Heart left ventricle (tissue), 13 donors: ENCODE data around the gene SLC1A7.

Experiments used
- POLR2A ChIP-seq, 2 donors: fragments of 450-650 bp; IDR thresholded peaks; one replicate each; pipeline ENCODE4 v1.6.1; 2017; ENCODE audit warnings: antibody characterized with exemption in 2 of 2, mild to moderate bottlenecking in 2 of 2, moderate library complexity in 2 of 2
- TF ChIP-seq, protein P1 (sequence below), 12 donors: fragments of 200-600 bp; sonication (generic) in 4 of 12; IDR thresholded peaks; one replicate each; pipeline versions ENCODE4 v1.5.0 to v1.8.0; 2018 to 2022; ENCODE audit warnings: antibody characterized with exemption in 12 of 12, mild to moderate bottlenecking in 5 of 12
- donor health status: ischemic (EF 13 %, LVEDD 7.1; RV severe dilation, severe dysfunction).
- donor health status: DM: no; HTN: yes; CAD: no.
- donor health status: DM: no; HTN: no; CAD: no.
- donor health status: ischemic (EF 25% LVEDD 6.9; RV normal size, moderate dysfunction).
- donor health status: ischemic (EF 25% LVEDD 5.7; RV mildly dilated, moderate dysfunction).
- donor health status: ischemic (EF 35%, LVEDD 5.7; RV mildly dilated, moderate dysfunction).
- donor health status: nonischemic (EF 11% LVEDD 7.7; RV severe dilation, severe dysfunction).
- donor health status: DM: yes; HTN: yes; CAD: no.
- donor health status: PGD.
- donor health status: ischemic (EF 29% LVEDD 5.4; RV normal size, mild dysfunction).
- donor health status: nonischemic (EF 23%, LVEDD 6.1; RV moderate dilation, normal function).

DNA sequence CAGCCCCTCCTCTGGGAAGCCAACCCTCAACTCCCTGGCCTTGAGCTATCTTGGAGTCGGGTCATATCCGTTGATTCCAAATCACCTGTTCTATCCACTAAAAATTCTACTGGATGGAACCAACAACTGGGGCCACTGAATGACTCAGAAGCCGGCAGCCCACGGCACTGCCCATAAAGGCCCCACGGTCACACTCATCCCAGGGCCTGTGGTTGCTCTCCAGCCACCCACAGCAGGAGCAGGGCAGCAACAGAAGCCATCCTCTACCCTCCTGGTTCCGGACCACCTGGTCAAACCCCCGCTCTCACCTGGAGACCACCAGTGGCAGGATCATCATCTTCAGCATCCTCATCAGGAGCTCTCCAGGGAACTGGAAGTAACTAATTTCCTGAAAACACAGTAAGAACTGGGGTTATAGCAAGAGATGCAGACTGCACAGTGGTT lies 8.4 kb downstream of the SLC1A7 start:
- TF ChIP-seq, protein P1, sequence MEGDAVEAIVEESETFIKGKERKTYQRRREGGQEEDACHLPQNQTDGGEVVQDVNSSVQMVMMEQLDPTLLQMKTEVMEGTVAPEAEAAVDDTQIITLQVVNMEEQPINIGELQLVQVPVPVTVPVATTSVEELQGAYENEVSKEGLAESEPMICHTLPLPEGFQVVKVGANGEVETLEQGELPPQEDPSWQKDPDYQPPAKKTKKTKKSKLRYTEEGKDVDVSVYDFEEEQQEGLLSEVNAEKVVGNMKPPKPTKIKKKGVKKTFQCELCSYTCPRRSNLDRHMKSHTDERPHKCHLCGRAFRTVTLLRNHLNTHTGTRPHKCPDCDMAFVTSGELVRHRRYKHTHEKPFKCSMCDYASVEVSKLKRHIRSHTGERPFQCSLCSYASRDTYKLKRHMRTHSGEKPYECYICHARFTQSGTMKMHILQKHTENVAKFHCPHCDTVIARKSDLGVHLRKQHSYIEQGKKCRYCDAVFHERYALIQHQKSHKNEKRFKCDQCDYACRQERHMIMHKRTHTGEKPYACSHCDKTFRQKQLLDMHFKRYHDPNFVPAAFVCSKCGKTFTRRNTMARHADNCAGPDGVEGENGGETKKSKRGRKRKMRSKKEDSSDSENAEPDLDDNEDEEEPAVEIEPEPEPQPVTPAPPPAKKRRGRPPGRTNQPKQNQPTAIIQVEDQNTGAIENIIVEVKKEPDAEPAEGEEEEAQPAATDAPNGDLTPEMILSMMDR (IDR thresholded peaks at IDR 0.05) = no peak
- TF ChIP-seq POLR2A (IDR thresholded peaks at IDR 0.05) = no peak
